NCI-H1436 treated with DMSO at 0.1 percent for 48 hours (cell line): ENCODE results near the gene TADA2A.
"Not testable (repeated sequence)": the region's sequence is repeated elsewhere in the genome, so short reads cannot be mapped to it uniquely, and the experiment has no call there.

ENCODE experiments used
- DNase-seq: peaks from one replicate; lab custom pipeline; 2025; lab: John Stamatoyannopoulos, UW

The TADA2A gene

DNA sequence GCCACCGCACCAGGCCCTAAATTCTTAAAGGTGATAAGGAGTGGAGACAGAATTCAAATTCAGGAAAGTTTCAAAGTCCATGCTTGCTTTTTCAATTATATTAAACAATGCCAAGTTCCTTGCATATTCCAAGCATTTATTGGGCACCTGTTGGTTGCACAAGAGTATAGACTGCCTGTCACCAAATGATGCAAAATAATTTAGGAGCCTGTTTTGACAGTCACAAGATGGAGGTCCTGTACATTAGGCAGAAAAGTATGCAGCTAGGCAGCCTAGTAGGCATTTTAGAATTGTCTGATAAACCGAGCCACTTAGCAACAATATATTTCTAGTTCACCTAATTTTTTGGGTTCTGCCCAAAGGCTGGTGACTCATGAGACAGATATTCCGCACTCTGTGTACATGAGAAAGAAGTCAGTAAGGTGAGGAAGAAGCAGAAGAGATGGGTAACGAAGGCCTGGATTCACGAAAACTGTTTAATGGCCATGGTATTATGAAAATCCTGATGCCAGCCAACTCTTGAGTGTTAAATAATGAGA lies 7.4 kb upstream of the TADA2A start:
- DNase-seq, result no peak

DNA sequence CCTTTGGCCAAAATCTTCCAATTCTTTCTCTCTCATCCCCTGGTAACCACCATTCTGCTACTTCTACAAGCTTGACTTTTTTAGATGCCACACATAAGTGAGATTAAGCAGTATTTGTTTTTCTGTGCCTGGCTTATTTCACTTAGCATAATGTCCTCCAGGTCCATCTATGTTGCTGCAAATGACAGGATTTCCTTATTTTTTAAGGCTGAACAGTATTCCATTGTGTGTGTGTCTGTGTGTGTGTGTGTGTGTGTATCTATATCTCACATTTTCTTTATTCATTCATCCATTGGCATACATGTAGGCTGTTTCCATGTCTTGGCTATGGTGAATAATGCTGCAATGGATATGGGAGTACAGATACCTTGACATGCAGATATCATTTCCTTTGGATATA lies 6.2 kb upstream of the TADA2A start:
- DNase-seq, result no peak

DNA sequence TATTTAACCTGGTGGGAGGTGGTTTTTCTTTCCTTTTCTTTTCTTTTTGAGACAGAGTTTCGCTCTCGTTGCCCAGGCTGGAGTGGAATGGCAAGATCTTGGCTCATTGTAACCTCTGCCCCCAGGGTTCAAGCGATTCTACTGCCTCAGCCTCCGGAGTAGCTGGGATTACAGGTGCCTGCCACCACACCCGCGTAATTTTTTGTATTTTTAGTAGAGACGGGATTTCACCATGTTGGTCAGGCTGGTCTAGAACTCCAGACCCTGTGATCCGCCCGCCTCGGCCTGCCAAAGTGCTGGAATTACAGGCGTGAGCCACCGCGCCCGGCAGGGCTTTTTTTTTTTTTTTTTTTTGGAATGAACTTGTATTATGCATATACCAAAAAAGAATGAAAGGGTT lies 1.2 kb upstream of the TADA2A start:
- DNase-seq, result not testable (repeated sequence)

DNA sequence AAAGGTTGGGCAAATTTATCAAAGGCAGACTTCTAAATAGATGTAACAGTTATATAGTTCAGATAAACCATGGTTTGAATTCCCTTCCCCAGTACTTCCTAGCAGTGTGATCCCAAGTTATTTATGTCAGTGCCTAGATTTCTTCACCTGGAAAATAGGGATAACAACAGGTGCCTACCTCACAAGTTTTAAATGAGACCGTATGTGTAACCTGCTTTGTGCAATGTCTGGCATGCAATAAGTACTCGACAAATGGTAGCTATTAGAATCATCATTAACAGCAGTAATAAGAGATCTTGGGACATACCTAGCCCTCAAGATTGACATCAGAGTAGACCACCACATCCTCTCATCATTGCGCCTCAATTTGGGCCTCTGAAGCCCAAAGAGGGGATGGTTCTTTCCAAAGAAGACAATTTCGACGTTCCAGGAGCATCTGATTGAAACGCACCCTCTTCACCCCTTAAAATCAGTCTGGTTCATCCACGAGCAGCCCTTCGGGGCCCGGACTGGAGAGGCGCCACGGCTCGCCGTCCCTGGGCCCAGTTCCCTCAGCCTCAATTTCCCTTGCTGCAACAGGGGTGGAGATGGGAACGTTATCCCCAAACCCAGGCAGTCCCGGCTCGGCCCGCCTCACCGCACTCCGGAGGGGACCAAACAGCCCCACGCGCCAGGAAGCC lies 591 bp upstream of the TADA2A start:
- no peak for DNase-seq

DNA sequence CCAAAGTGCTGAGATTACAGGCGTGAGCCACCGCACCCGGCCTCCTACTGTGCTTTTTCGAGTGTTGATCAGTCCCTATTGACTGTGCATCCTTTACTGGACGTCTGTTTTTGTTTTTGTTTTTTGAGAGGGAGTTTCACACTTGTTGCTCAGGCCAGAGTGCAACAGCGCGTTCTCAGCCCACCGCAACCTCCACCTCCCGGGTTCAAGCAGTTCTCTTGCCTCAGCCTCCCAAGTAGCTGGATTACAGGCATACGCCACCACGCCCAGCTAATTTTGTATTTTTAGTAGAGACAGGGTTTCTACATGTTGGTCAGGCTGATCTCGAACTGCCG lies 1.4 kb downstream of the TADA2A start:
- DNase-seq, result not testable (repeated sequence)

DNA sequence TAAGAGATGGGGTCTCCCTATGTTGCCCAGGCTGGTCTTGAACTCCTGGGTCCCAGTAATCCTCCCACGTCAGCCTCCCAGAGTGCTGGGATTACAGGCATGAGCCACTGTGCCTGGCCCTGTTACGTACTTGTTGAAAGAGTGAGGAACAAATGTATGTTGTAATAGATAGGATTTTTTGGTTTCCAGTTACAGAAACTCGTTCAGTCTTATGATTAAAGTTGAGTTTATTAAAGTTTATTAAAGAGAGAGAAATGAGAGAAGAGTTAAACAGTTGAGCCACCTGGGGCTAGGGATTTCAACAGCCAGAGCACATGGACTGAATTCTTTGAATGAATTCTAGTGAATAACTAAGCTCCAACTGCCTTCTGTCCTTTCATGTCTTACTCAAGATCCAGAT lies 3.7 kb downstream of the TADA2A start:
- no peak for DNase-seq

DNA sequence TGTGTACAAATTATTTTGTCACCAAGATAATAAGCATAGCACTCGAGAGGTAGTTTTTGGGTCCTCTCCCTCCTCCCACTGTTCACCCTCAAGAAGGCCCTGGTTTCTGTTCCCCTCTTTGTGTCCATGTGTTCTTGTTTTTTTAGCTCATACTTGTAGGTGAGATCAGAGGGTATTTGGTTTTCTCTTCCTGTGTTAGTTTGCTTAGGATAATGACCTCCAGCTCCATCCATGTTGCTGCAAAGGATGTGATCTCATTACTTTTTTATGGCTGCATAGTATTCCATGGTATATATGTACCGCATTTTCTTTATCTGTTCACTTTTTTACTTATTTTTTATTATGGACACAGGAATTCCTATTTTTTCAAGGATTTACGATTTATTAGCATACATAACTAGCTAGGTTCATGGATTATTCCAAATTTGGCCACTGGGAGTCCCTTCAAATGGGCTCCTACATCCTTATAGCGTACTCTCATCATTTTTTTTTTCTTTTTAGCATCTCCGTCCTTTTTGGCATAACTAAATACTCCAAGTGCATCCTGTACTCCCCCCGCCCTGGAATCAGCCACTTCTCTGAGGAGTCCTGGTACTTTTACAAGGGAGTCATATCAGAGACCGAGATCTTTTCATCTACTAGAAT lies 7.3 kb downstream of the TADA2A start:
- DNase-seq, result no peak

DNA sequence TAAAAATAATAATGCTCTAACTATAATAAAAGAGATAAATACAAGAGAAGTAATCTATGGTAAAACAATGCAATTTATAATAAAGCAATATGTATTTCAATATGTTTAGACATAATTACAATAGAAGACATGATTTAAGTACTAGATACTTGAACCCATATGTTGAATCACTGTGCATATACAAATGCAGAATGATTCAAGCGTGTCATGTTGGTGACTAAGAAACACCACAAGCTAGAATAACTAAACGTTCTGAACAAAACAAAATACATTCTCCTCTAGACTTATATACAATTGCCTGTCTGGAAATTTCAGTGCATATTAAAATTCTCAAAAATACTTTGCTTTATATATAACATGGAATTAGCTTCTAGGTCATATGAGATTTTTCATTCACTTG lies 11.2 kb downstream of the TADA2A start:
- DNase-seq, result no peak

DNA sequence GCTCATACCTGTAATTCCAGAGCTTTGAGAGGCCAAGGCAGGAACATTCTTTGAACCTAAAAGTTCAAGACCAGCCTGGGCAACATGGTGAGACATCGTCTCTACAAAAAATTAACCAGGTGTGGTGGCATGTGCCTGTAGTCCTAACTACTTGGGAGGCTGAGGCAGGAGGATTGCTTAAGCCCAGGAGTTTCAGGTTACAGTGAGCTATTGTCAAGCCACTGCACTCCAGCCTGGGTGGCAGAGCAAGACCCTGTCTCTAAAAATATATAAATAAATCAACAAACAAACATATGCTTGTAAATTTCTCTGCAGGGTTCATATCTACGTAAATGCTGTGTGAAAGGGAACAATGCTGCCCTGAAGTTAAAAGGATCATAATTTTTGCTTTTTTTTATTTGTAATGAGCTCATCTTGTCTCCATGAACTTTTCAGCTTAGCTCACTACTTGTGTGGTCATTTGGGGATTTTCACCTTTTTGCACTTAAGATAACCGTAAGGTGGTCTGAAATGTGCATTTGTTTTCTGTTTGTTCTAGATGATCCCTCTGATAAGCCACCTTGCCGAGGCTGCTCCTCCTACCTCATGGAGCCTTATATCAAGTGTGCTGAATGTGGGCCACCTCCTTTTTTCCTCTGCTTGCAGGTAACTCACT lies 16.4 kb downstream of the TADA2A start:
- DNase-seq, result no peak

DNA sequence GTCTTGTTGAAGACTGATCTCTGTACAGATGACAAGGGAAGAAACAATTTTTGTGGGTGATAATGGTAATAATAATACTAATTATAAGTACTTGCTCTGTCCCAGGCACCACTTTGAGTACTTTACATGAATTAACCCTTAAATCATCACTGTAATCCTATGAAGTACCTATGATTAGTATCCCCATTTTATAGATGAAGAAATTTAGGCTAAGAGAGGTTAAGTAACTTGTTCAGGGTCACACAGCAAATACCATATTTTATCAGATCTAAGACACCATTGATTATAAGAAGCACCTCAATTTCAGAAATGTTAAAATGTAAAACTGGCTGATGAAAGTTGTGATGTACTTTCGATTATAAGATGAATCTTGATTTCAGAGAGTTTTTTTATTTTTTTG lies 18.6 kb downstream of the TADA2A start:
- DNase-seq, result no peak

DNA sequence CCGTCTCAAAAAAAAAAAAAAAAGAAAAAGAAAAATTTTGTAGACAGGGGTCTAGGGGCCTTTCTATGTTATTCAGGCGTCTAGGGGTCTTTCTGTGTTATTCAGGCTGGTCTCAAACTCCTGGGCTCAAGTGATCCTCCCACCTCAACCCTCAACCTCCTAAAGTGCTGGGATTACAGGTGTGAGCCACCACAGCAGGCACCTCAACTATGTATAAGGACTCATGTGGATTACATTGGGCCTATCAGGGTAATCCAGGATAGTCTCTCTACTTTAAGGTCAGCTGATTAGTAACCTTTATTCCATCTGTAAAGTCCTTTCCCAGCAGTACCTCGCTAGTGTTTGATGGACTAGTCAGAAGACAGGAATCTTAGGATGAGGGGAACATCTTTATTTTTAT lies 22.4 kb downstream of the TADA2A start:
- DNase-seq, result no peak

DNA sequence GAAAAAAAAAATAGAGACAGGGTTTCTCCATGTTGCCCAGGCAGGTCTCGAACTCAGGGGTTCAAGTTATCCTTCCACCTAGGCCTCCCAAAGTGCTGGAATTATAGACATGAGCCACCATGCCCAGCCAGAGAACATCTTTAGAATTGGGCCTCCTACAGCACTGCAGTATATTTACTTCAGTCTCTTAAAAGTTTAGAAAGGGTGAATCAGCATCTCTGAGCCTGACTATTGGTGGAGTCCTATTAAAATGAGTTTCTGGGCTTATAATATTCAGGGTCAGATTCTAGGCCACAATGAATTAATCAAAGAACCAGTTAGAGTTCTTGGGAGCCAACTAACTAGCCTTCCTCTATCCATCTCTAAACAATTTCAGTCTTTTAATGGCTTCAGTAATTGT lies 22.8 kb downstream of the TADA2A start:
- no peak for DNase-seq

DNA sequence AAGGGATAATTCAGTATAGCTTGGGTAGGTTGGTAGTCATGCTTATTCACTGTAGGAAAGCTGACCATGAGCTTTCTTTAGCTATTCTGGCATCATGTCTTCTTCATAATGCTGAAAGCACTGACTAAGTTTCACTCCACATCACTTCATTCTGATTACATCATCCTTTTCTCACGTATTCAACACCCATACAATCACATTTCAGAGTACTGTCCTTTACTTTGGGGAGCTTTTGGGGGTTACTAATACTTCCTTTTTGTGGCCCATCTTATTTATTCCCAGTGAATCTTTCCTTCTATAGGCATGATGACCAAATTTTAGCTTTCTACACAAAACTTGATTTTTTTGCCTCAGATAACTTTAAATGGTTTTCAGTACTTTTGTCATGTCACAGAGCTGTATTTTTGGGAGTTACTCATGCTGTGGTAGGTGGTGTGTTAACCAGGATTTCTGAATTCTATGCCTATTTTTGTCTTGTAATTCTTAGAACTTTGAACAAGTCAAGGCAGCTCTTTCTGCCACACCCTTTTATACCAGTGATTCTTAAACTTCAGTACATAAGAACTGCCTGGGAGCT lies 23.5 kb downstream of the TADA2A start:
- DNase-seq, result no peak

DNA sequence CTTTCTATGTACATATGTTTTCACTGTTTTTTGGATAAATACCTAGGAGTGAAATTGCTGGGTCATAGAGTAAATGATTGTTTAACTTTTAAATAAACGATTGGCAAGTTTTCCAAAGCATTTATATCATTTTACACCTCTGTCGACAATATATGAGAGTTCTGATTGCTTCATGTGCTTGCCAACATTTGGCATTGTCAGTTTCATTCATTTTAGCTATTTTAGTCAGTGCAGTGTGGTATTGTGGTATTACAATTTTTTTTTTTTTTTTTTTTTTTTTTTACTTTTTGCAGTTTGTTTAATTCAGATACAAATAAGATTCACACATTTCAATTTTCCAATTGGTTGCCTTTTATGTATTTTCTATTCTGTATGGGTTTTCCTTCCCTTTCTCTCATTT lies 26.0 kb downstream of the TADA2A start:
- DNase-seq, result no peak

DNA sequence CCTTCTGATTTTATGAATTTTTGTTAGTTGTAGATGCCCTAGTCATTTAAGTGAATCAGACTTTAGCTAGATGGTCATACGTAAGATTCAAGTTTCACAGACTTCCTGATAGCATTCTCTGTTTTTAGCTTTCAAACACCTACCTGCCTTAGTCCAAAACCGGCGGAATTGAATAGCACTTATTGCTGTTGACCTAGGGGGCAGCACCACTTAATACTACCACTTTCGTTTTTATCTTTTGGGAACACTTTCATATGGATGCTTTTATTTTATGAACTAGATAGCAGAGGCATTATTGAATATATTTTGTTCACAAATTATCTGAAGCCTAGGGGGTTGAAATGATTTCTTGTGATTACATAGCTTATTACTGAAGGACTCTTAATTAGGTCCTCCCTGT lies 31.5 kb downstream of the TADA2A start:
- DNase-seq, result no peak

DNA sequence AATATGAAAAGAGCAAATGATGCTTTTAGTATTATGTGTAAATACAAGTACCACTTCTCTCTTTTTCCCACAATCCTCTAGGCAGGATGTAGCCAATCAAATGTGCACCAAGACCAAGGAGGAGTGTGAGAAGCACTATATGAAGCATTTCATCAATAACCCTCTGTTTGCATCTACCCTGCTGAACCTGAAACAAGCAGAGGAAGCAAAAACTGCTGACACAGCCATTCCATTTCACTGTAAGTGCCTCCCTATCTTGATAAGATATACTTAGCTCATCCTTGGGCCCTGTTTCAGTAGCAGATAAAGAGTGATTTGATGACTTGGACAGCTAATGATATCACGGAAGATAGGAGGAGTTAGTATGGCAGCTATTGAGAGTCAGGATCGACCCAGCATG lies 33.7 kb downstream of the TADA2A start:
- no peak for DNase-seq

DNA sequence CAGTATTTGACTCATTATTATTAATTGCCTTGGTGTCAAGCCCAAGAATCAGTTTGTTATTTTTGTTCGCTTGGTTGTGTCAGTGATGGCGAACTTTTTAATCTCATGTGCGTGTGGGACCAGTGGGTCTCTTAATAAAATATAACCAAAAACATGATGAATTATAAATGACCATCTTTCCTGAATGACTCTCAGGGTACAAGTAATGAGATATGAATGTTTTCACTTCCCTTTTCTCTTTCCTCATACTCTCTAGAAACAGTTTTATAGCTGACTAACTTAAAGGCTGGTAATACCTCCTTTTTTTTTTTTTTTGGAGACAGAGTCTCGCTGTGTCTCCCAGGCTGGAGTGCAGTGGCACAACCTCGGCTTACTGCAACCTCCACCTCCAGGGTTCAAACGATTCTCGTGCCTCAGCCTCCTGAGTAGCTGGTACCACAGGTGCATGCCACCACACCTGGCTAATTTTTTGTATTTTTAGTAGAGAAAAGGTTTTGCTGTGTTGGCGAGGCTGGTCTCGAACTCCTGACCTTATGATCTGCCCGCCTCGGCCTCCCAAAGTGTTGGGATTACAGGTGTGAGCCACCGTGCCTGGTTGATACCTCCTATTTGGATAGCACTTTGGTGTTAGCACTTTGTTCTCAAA lies 34.8 kb downstream of the TADA2A start:
- not testable (repeated sequence) for DNase-seq

DNA sequence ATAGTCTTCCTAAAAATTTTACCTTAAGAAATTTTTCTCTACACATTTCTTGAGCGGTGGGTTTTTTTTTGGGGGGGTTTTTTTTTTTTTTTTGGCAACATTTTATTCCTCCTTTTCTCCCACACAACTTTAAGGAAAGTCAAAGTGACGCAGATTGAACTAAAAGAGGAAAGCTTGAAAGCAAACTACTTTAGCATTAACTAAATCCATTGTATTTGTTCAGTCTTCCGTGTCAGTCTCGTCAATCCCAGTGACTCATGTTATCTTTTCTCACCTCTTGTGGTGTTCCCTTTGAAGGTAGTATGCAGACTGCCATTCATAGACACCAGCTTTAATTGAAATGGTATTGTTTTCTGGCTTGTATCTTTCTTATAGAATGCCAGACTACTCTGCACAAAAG lies 39.3 kb downstream of the TADA2A start:
- no peak for DNase-seq

DNA sequence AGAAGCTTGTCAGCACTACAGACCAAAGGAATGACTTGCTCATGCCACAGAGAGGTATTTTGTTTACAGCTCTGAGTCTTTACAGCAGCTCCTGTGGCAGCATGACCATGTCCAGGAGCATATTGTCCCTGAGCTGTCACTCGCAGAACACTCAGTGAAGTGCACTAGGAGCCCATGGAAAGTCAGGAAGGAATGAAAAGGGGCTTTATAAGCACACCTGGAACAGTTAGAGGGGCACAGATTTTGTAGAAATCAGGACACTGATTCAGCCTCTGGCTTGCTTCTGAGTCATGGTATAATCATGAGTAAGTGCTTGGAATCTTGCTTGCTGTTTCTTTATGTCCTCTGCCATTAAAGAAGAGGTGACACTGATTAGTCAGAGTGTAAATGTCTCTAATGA lies 41.0 kb downstream of the TADA2A start:
- DNase-seq, result no peak

DNA sequence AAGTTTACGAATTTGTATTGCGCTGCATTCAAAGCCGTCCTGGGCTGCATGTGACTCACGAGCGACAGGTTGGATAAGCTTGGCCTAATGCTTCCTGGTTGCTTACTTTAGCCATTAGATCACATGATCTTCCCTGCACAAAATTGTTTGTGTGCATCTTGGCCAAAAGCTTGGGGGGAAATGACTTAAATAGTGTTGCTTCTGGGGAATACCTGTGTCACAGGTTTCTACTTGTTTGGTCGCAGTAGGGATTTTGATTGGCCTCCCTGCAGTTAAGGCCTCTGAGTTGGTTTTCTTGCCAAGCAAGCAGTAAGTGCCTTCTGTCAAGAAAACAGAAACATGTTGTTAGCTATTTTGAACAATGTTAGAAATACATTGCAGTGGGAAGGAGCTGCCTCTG lies 43.4 kb downstream of the TADA2A start:
- no peak for DNase-seq

DNA sequence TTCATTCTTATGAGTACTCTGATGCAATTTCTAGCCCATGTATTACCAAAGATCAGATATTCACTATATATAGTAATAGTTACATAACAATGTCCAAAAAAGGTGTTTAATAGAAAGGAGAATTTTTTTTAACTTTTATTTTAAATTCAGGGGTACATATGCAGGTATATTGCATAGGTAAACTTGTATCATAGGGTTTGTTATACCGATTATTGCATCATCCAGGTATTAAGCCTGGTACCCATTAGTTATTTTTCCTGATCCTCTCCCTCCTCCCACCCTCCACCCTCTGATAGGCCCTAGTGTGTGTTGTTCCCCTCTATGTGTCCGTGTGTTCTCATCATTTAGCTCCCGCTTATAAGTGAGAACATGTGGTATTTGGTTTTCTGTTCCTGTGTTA lies 51.1 kb downstream of the TADA2A start:
- not testable (repeated sequence) for DNase-seq

DNA sequence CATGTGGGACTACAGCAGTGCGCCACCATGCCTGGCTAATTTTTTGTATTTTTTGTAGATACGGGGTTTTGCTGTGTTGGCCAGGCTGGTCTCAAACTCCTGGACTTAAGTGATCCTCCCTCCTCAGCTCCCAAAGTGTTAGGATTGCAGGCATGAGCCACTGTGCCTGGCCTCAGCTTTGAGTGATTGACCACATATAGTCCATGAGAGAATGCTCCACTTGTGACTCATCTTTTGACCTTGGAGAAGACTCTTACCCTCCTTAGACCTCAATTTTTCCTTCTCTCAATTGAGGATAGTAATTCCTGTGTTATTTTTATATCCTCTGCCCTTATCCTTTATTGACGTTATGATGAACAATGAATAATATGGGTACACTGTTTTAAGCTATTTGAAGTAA lies 52.1 kb downstream of the TADA2A start:
- no peak for DNase-seq

DNA sequence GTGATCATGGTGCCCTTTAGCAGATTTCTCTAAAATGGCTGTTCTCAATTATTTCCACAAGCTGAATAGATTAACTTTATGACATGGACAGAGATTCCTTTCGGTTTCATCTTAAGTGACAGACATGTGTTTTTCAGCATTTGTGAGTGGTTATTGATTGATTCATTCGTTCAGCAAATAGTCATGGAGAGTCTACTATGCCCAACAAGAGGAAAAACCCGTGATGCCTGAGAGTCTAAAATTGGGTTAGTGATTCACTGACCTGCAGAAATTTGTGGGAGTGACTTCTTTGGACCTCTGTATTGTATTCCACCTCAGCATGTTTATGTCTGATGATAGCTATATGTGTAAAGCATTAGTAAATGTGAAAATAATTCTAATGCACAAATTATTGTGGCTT lies 55.0 kb downstream of the TADA2A start:
- DNase-seq, result no peak
